ENCODE results near the gene SLC23A2.

- TF ChIP-seq, protein P1, sequence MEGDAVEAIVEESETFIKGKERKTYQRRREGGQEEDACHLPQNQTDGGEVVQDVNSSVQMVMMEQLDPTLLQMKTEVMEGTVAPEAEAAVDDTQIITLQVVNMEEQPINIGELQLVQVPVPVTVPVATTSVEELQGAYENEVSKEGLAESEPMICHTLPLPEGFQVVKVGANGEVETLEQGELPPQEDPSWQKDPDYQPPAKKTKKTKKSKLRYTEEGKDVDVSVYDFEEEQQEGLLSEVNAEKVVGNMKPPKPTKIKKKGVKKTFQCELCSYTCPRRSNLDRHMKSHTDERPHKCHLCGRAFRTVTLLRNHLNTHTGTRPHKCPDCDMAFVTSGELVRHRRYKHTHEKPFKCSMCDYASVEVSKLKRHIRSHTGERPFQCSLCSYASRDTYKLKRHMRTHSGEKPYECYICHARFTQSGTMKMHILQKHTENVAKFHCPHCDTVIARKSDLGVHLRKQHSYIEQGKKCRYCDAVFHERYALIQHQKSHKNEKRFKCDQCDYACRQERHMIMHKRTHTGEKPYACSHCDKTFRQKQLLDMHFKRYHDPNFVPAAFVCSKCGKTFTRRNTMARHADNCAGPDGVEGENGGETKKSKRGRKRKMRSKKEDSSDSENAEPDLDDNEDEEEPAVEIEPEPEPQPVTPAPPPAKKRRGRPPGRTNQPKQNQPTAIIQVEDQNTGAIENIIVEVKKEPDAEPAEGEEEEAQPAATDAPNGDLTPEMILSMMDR (conservative IDR thresholded peaks at IDR 0.05; ENCODE audit: low read length) = no peak
- no peak for TF ChIP-seq EZH2phosphoT487 (IDR thresholded peaks at IDR 0.05; ENCODE audit: borderline replicate concordance, low read depth, low read length)
These were observed 165.8 kb downstream of the SLC23A2 start for GRCh38 chr20:4835244-4836177.
